ENCODE measurements around the gene CLEC9A. TPM values are rescaled to one million over a fixed set of nuclear protein-coding genes. Genes with fewer than 3 reads are reported as not detected.

Gene CLEC9A
- total and polyA plus RNA-seq, 2 donors (not counting 1 experiment from before 2014, with no cell fraction given), result not detected

DNA sequence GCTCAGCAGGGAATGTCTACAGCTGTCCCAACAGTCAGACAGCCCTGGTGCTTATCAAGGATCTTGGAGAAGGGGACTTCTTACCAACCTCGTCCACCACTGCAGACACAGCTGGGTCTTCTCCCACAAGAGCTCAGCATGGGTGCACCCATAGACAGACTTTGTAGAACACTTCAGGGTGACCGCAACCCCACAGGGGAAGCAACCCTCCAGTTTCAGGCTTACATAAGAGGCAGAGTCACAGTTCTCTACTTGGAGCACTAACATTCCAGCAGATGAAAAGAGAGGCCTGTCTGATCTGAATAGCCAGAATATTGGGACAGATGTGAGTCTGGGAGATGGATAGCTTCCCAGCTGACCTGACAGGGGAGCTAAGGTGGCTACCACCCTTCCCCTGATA is 71.8 kb downstream of the CLEC9A start:
- no peaks in the 10 kb centered on the region for H4K20me1 ChIP-seq (ENCODE audit: control insufficient read depth, insufficient read depth, low read length, poor library complexity, severe bottlenecking)
- no peaks in the 10 kb centered on the region for H3K4me1 Mint-ChIP-seq
- H3K27me3 ChIP-seq (replicated peaks in 1 of 4; ENCODE audit: control extremely low read depth in 1 of 4, control insufficient read depth in 3 of 4, insufficient read depth in 4 of 4, low read length in 3 of 4), result peaks cover 0 to 10% (median 0%) of the 10 kb centered on the region in 4 experiments
- DNase-seq, result no peak
- H3K4me2 ChIP-seq (replicated peaks; ENCODE audit: low read depth, low read length, poor library complexity, severe bottlenecking), result no peak overlapping the region
- no peaks in the 10 kb centered on the region for H3K4me1 ChIP-seq (ENCODE audit: control insufficient read depth in 2 of 2, insufficient read depth in 2 of 2, low read length in 2 of 2)
- WGBS (ENCODE audit: insufficient coverage), result 65% methylated on average over 2 of the region's 2 CpGs
- no peak overlapping the region for H2AFZ ChIP-seq (ENCODE audit: insufficient read depth, low read depth, low read length, poor library complexity, severe bottlenecking)
- H3K9me3 ChIP-seq (ENCODE audit: control extremely low read depth in 1 of 3, control insufficient read depth in 2 of 3, insufficient read depth in 1 of 3, low read length in 2 of 3), result no peaks in the 10 kb centered on the region
- intact Hi-C loops (cut with micrococcal nuclease), result no loop called here
- no peak overlapping the region for H3K4me3 ChIP-seq (ENCODE audit: control extremely low read depth in 1 of 5, extremely low read depth in 1 of 5, insufficient read depth in 1 of 5, low read depth in 2 of 5, low read length in 4 of 5)
- ChIA-PET CTCF (no interaction called here), POLR2A (no interaction called here)
- no peaks in the 10 kb centered on the region for H3K36me3 ChIP-seq (replicated peaks in 1 of 2; ENCODE audit: control extremely low read depth in 1 of 2, control insufficient read depth in 1 of 2, extremely low read depth in 1 of 2, insufficient read depth in 2 of 2, low read length in 1 of 2)
- H3K9ac ChIP-seq (ENCODE audit: low read length), result no peak overlapping the region
- no peaks in the 10 kb centered on the region for H3K9me3 Mint-ChIP-seq (ENCODE audit: insufficient read depth)
- H3K27me3 Mint-ChIP-seq, result peaks cover 54% of the 10 kb centered on the region
- no peak overlapping the region for H3K4me3 Mint-ChIP-seq
- H3K27ac Mint-ChIP-seq, result no peak overlapping the region
- H3K27ac ChIP-seq (ENCODE audit: low read length in 2 of 2), result no peak overlapping the region
- no peaks in the 10 kb centered on the region for H3K79me2 ChIP-seq (ENCODE audit: control insufficient read depth, insufficient read depth, low read length)
- no peak for TF ChIP-seq EZH2 (IDR thresholded peaks at IDR 0.05; ENCODE audit: borderline replicate concordance, insufficient read depth, low read depth, low read length, poor library complexity, severe bottlenecking)
- TF ChIP-seq, protein P1, sequence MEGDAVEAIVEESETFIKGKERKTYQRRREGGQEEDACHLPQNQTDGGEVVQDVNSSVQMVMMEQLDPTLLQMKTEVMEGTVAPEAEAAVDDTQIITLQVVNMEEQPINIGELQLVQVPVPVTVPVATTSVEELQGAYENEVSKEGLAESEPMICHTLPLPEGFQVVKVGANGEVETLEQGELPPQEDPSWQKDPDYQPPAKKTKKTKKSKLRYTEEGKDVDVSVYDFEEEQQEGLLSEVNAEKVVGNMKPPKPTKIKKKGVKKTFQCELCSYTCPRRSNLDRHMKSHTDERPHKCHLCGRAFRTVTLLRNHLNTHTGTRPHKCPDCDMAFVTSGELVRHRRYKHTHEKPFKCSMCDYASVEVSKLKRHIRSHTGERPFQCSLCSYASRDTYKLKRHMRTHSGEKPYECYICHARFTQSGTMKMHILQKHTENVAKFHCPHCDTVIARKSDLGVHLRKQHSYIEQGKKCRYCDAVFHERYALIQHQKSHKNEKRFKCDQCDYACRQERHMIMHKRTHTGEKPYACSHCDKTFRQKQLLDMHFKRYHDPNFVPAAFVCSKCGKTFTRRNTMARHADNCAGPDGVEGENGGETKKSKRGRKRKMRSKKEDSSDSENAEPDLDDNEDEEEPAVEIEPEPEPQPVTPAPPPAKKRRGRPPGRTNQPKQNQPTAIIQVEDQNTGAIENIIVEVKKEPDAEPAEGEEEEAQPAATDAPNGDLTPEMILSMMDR (IDR thresholded peaks at IDR 0.05), result no peak
- no peak for ATAC-seq (ENCODE audit: low read depth)

DNA sequence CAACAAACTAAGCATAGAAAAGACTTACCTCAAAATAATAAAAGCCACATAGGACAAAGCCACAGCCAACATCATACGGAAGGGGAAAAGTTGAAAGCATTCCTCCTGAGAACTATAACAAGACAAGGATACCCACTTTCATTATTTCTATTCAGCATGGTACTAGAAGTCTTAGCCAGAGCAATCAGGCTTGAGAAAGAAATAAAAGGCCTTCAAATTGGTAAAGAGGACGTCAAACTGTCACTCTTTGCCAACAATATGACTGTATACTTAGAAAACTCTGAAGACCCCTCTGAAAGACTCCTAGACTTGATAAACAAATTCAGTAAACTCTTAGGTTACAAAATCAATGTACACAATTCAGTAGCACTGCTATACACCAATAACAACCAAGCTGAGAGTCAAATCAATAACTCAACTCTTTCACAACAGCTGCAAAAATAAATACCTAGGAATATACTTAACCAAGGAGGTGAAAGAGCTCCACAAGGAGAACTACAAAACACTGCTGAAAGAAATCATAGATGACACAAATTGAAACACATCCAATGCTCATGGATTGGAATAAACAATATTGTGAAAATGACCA is 79.9 kb downstream of the CLEC9A start:
- intact Hi-C loops (cut with micrococcal nuclease), result no loop called here

More for the DNA sequence above, 79.9 kb downstream of the CLEC9A start:
- ATAC-seq (ENCODE audit: low read depth), result no peak
- TF ChIP-seq EZH2 (IDR thresholded peaks at IDR 0.05; ENCODE audit: borderline replicate concordance, insufficient read depth, low read depth, low read length, poor library complexity, severe bottlenecking), result no peak
- TF ChIP-seq, protein P1 (IDR thresholded peaks at IDR 0.05), result no peak
- Mint-ChIP-seq H3K4me1 (no peaks in the 10 kb centered on the region), H3K4me3 (no peak overlapping the region), H3K27me3 (peaks cover 31% of the 10 kb centered on the region), H3K9me3 (ENCODE audit: insufficient read depth) (no peaks in the 10 kb centered on the region), H3K27ac (no peak overlapping the region)
- H3K4me2 ChIP-seq (replicated peaks; ENCODE audit: low read depth, low read length, poor library complexity, severe bottlenecking), result no peak overlapping the region
- no peaks in the 10 kb centered on the region for H3K36me3 ChIP-seq (replicated peaks in 1 of 2; ENCODE audit: control extremely low read depth in 1 of 2, control insufficient read depth in 1 of 2, extremely low read depth in 1 of 2, insufficient read depth in 2 of 2, low read length in 1 of 2)
- no peak overlapping the region for H2AFZ ChIP-seq (ENCODE audit: insufficient read depth, low read depth, low read length, poor library complexity, severe bottlenecking)
- 100% methylated on average over 1 of the region's 2 CpGs for WGBS (ENCODE audit: insufficient coverage)
- H3K4me1 ChIP-seq (ENCODE audit: control insufficient read depth in 2 of 2, insufficient read depth in 2 of 2, low read length in 2 of 2), result no peaks in the 10 kb centered on the region
- CTCF ChIA-PET, result no interaction called here
- H3K4me3 ChIP-seq (ENCODE audit: control extremely low read depth in 1 of 5, extremely low read depth in 1 of 5, insufficient read depth in 1 of 5, low read depth in 2 of 5, low read length in 4 of 5), result no peak overlapping the region
- H3K79me2 ChIP-seq (ENCODE audit: control insufficient read depth, insufficient read depth, low read length), result no peaks in the 10 kb centered on the region
- peaks cover 0 to 8% (median 0%) of the 10 kb centered on the region in 3 donors for H3K9me3 ChIP-seq (ENCODE audit: control extremely low read depth in 1 of 3, control insufficient read depth in 2 of 3, insufficient read depth in 1 of 3, low read length in 2 of 3)
- H4K20me1 ChIP-seq (ENCODE audit: control insufficient read depth, insufficient read depth, low read length, poor library complexity, severe bottlenecking), result no peaks in the 10 kb centered on the region
- POLR2A ChIA-PET, result no interaction called here
- H3K9ac ChIP-seq (ENCODE audit: low read length), result no peak overlapping the region
- no peak for DNase-seq
- no peak overlapping the region for H3K27ac ChIP-seq (ENCODE audit: low read length in 2 of 2)
- no peaks in the 10 kb centered on the region for H3K27me3 ChIP-seq (replicated peaks in 1 of 4; ENCODE audit: control extremely low read depth in 1 of 4, control insufficient read depth in 3 of 4, insufficient read depth in 4 of 4, low read length in 3 of 4)

Measured in B cell (primary cell).